ENCODE data around the gene UCN.

DNA sequence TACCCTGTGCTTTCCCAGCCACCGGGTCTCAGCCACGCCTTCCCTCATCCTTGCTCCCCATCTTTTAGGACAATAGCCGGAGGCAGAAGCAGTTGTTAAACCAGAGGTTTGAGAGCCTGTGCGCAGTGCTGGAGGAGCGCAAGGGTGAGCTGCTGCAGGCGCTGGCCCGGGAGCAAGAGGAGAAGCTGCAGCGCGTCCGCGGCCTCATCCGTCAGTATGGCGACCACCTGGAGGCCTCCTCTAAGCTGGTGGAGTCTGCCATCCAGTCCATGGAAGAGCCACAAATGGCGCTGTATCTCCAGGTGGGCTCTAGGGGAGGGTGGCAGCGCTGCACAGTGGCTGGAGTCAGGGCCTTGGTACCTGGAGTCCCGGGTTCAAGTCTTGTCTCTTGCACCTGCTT is 2.7 kb downstream of the UCN start:
- TF ChIP-seq, protein P1, sequence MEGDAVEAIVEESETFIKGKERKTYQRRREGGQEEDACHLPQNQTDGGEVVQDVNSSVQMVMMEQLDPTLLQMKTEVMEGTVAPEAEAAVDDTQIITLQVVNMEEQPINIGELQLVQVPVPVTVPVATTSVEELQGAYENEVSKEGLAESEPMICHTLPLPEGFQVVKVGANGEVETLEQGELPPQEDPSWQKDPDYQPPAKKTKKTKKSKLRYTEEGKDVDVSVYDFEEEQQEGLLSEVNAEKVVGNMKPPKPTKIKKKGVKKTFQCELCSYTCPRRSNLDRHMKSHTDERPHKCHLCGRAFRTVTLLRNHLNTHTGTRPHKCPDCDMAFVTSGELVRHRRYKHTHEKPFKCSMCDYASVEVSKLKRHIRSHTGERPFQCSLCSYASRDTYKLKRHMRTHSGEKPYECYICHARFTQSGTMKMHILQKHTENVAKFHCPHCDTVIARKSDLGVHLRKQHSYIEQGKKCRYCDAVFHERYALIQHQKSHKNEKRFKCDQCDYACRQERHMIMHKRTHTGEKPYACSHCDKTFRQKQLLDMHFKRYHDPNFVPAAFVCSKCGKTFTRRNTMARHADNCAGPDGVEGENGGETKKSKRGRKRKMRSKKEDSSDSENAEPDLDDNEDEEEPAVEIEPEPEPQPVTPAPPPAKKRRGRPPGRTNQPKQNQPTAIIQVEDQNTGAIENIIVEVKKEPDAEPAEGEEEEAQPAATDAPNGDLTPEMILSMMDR (IDR thresholded peaks at IDR 0.05) = no peak
- no peak for TF ChIP-seq POLR2A (IDR thresholded peaks at IDR 0.05)

Measured in uterus (tissue), 2 donors.